ENCODE data around the gene CFAP65. TPM values are rescaled to one million over a fixed set of nuclear protein-coding genes. Genes with fewer than 3 reads are reported as not detected.

The CFAP65 gene
- total and polyA plus RNA-seq, 9 of the 15 experiments (the other 6 are each of a cell fraction or from before 2014, with no cell fraction given): not detected

- no peak for TF ChIP-seq CHD7 (IDR thresholded peaks at IDR 0.05; ENCODE audit: low read depth, low read length)
- TF ChIP-seq CTCF (IDR thresholded peaks at IDR 0.05 in 2 of 3, conservative IDR thresholded peaks at IDR 0.05 in 1 of 3; ENCODE audit: insufficient read depth in 2 of 3, low read depth in 1 of 3, low read length in 3 of 3): peak; percentile 68 to 75 (median 70); a peak in 5 of 6 replicates
- no peak for TF ChIP-seq ARNT (IDR thresholded peaks at IDR 0.05)
- TF ChIP-seq NFE2 (IDR thresholded peaks at IDR 0.05; ENCODE audit: low read depth): no peak
- no peak for TF ChIP-seq YY1 (IDR thresholded peaks at IDR 0.05; ENCODE audit: borderline replicate concordance in 1 of 3, control insufficient read depth in 1 of 3, extremely low read depth in 1 of 3, insufficient read depth in 3 of 3, insufficient read length in 1 of 3, insufficient replicate concordance in 2 of 3, low read depth in 1 of 3, low read length in 2 of 3)
- no peak for TF ChIP-seq ZFP91 (CRISPR knock-in tag; IDR thresholded peaks at IDR 0.05)
- TF ChIP-seq TAF1 (IDR thresholded peaks at IDR 0.05; ENCODE audit: control insufficient read depth, extremely low read depth, insufficient read depth, low read length, severe bottlenecking): no peak
- no peak for TF ChIP-seq SPI1 (IDR thresholded peaks at IDR 0.05; ENCODE audit: borderline replicate concordance, low read depth, low read length)
Observed at GRCh38 chr2:219073413-219074129, 32.3 kb upstream of the CFAP65 start (continued).

Measured in K562 (cell line).